Smooth muscle cell (in vitro differentiated cells): Measurements from ENCODE around the gene KIF20B. TPM values are rescaled to one million over a fixed set of nuclear protein-coding genes. Genes with fewer than 3 reads are reported as not detected.

Source experiments
- DNase-seq: peaks from one replicate; lab custom pipeline; 2025; ENCODE audit not compliant: unreplicated experiment; lab: John Stamatoyannopoulos, UW
- H2AFZ ChIP-seq: fragments of 200-600 bp; sonication (generic); 2 replicates; pipeline ENCODE4 v1.6.0; 2016; ENCODE audit warnings: antibody characterized with exemption, low read depth, mild to moderate bottlenecking
- H3F3A ChIP-seq: fragments of 200-600 bp; sonication (generic); 2 replicates; pipeline ENCODE4 v1.6.0; 2017; ENCODE audit warnings: antibody characterized with exemption, low read depth
- H3K27ac ChIP-seq: fragments of 200-600 bp; sonication (generic); 2 replicates; pipeline ENCODE4 v1.5.1; 2016; ENCODE audit warnings: low read depth, mild to moderate bottlenecking
- H3K27me3 ChIP-seq: fragments of 200-600 bp; sonication (generic); 2 replicates; pipeline ENCODE4 v1.6.1; 2016; ENCODE audit warnings: low read depth, mild to moderate bottlenecking
- H3K36me3 ChIP-seq: fragments of 200-600 bp; sonication (generic); 2 replicates; pipeline ENCODE4 v1.5.1; 2016; ENCODE audit warnings: low read depth
- H3K4me1 ChIP-seq: fragments of 200-600 bp; sonication (generic); 2 replicates; pipeline ENCODE4 v1.5.1; 2016; ENCODE audit warnings: low read depth
- H3K4me2 ChIP-seq: fragments of 200-600 bp; sonication (generic); 2 replicates; pipeline ENCODE4 v1.6.0; 2016; ENCODE audit warnings: mild to moderate bottlenecking
- H3K4me3 ChIP-seq: fragments of 200-600 bp; sonication (generic); 2 replicates; pipeline ENCODE4 v1.5.1; 2016; ENCODE audit warnings: mild to moderate bottlenecking
- H3K79me2 ChIP-seq: fragments of 200-600 bp; sonication (generic); 2 replicates; pipeline ENCODE4 v1.6.0; 2016; ENCODE audit warnings: low read depth, mild to moderate bottlenecking
- H3K9ac ChIP-seq: fragments of 200-600 bp; sonication (generic); 2 replicates; pipeline ENCODE4 v1.6.0; 2016; ENCODE audit warnings: low read depth
- H3K9me3 ChIP-seq: fragments of 200-600 bp; sonication (generic); replicated peaks from 2 replicates; pipeline ENCODE4 v1.5.1; 2016; ENCODE audit warnings: low read depth
- H4K20me1 ChIP-seq: fragments of 200-600 bp; sonication (generic); 2 replicates; pipeline ENCODE4 v1.6.0; 2016; ENCODE audit warnings: low read depth
- WGBS: methylation state at CpG from one replicate; pipeline ENCODE4 v1.1.7; 2016; ENCODE audit warnings: low lambda C conversion rate; 5-methylcytosine and 5-hydroxymethylcytosine counted together
- polyA plus RNA-seq: library from polyadenylated mRNA; unstranded; fragments of >200 nt; fragmentation: Nextera tagmentation; extraction: Ambion mirVana; gene quantifications from 2 replicates; pipeline ENCODE4 v1.2.1, GENCODE V29; 2016
- total RNA-seq: library from RNA; depleted of rRNA; stranded (reverse); fragments of >200 nt; gene quantifications from 2 replicates; pipeline ENCODE4 v1.2.3, GENCODE V29; 2014
- TF ChIP-seq, protein P1 (sequence below): fragments of 200-600 bp; sonication (generic); IDR thresholded peaks from 2 replicates; pipeline ENCODE4 v1.5.1; 2017; ENCODE audit warnings: borderline replicate concordance, mild to moderate bottlenecking, antibody characterized with exemption; ENCODE audit not compliant: insufficient read depth, poor library complexity, severe bottlenecking

Gene KIF20B
- total and polyA plus RNA-seq, 2 experiments from 2014 or later: 4.5 to 6.0 TPM

GRCh38 chr10:89664203-89664602 lies 37.2 kb upstream of the KIF20B start:
- Histone ChIP-seq H3K9ac (no peak overlapping the region), H3K9me3 (no peaks in the 10 kb centered on the region), H3F3A (no peaks in the 10 kb centered on the region), H3K4me1 (no peaks in the 10 kb centered on the region), H3K4me3 (no peak overlapping the region), H3K27me3 (no peaks in the 10 kb centered on the region), H3K36me3 (no peaks in the 10 kb centered on the region), H3K79me2 (no peaks in the 10 kb centered on the region), H3K4me2 (no peak overlapping the region), H3K27ac (no peak overlapping the region), H2AFZ (no peak overlapping the region), H4K20me1 (no peaks in the 10 kb centered on the region)
- TF ChIP-seq, protein P1, sequence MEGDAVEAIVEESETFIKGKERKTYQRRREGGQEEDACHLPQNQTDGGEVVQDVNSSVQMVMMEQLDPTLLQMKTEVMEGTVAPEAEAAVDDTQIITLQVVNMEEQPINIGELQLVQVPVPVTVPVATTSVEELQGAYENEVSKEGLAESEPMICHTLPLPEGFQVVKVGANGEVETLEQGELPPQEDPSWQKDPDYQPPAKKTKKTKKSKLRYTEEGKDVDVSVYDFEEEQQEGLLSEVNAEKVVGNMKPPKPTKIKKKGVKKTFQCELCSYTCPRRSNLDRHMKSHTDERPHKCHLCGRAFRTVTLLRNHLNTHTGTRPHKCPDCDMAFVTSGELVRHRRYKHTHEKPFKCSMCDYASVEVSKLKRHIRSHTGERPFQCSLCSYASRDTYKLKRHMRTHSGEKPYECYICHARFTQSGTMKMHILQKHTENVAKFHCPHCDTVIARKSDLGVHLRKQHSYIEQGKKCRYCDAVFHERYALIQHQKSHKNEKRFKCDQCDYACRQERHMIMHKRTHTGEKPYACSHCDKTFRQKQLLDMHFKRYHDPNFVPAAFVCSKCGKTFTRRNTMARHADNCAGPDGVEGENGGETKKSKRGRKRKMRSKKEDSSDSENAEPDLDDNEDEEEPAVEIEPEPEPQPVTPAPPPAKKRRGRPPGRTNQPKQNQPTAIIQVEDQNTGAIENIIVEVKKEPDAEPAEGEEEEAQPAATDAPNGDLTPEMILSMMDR: no peak
- 76% methylated on average over 3 of the region's 3 CpGs for WGBS
- DNase-seq: no peak

- H3K27me3 ChIP-seq: no peaks in the 10 kb centered on the region
- no peaks in the 10 kb centered on the region for H3K9me3 ChIP-seq
- DNase-seq: no peak
- TF ChIP-seq, protein P1: no peak
- no peak overlapping the region for H3K4me3 ChIP-seq
- H3K27ac ChIP-seq: no peak overlapping the region
- H4K20me1 ChIP-seq: no peaks in the 10 kb centered on the region
- no peaks in the 10 kb centered on the region for H3K4me1 ChIP-seq
- H3K79me2 ChIP-seq: no peaks in the 10 kb centered on the region
- no peaks in the 10 kb centered on the region for H3F3A ChIP-seq
- H3K36me3 ChIP-seq: no peaks in the 10 kb centered on the region
- H3K9ac ChIP-seq: no peak overlapping the region
- H2AFZ ChIP-seq: no peak overlapping the region
- H3K4me2 ChIP-seq: no peak overlapping the region
- 94% methylated on average over 2 of the region's 2 CpGs for WGBS
These were observed 36.1 kb upstream of the KIF20B start for GRCh38 chr10:89665302-89665701.

GRCh38 chr10:89666138-89666537 lies 35.3 kb upstream of the KIF20B start:
- no peak overlapping the region for H3K4me2 ChIP-seq
- no peaks in the 10 kb centered on the region for H3K9me3 ChIP-seq
- no peaks in the 10 kb centered on the region for H3K27me3 ChIP-seq
- no peaks in the 10 kb centered on the region for H3K79me2 ChIP-seq
- no peak overlapping the region for H3K4me3 ChIP-seq
- TF ChIP-seq, protein P1: no peak
- WGBS: 88% methylated on average over 1 of the region's 1 CpG
- no peaks in the 10 kb centered on the region for H3F3A ChIP-seq
- no peak overlapping the region for H3K9ac ChIP-seq
- H3K4me1 ChIP-seq: no peaks in the 10 kb centered on the region
- H4K20me1 ChIP-seq: no peaks in the 10 kb centered on the region
- no peak overlapping the region for H3K27ac ChIP-seq
- no peak for DNase-seq
- no peaks in the 10 kb centered on the region for H3K36me3 ChIP-seq
- H2AFZ ChIP-seq: no peak overlapping the region

DNA sequence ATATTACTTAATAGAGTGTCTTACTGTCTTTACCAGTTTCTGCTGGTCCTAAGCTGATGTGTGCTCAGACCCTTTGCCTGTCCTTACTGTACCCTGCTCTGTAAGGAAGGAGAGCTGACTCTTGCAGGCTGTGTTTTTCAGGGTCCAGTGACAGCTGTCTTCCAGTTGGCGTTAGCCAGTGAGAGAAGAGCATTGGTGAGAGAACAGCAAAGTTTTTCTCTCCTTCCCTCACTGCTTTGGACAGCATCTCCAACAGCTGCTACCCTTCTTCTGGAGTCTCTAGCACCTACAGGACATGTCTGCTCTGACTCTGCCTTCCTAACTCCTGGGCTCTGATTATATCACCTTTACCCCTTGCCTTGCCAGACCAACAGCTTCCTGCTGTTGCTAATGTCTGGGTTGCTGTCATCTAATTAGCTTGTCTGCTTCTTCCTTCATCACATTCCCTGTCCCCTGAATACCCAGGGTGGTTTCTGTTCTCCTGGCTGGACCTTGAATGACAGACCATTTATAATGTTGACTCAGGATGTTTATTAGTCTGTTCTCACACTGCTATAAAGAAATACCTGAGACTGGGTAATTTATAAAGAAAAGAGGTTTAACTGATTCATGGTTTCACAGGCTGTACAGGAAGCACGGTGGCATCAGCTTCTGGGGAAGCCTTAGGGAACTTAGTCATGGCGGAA lies 32.9 kb upstream of the KIF20B start:
- TF ChIP-seq, protein P1: no peak
- H2AFZ ChIP-seq: no peak overlapping the region
- no peak for DNase-seq
- H3K4me1 ChIP-seq: no peaks in the 10 kb centered on the region
- no peak overlapping the region for H3K27ac ChIP-seq
- H3K36me3 ChIP-seq: no peaks in the 10 kb centered on the region
- H3K79me2 ChIP-seq: no peaks in the 10 kb centered on the region
- H3K9ac ChIP-seq: no peak overlapping the region
- no peaks in the 10 kb centered on the region for H3K9me3 ChIP-seq
- H4K20me1 ChIP-seq: no peaks in the 10 kb centered on the region
- H3F3A ChIP-seq: no peaks in the 10 kb centered on the region
- WGBS: 88% methylated on average over 3 of the region's 3 CpGs
- H3K4me2 ChIP-seq: no peak overlapping the region
- H3K4me3 ChIP-seq: no peak overlapping the region
- no peaks in the 10 kb centered on the region for H3K27me3 ChIP-seq
